ENCODE measurements around the gene TUSC2.

Gene TUSC2

GRCh38 chr3:50334339-50335075 lies 6.5 kb upstream of the TUSC2 start:
- no peak for DNase-seq (ENCODE audit: low read depth)

- DNase-seq (ENCODE audit: low read depth) = no peak
Observed at GRCh38 chr3:50333744-50334328, 5.8 kb upstream of the TUSC2 start.

- DNase-seq (ENCODE audit: low read depth) = no peak
Observed at GRCh38 chr3:50331364-50331907, 3.4 kb upstream of the TUSC2 start.

GRCh38 chr3:50330330-50330729 lies 2.3 kb upstream of the TUSC2 start:
- no peak for DNase-seq (ENCODE audit: low read depth)

- no peak for DNase-seq (ENCODE audit: low read depth)
Observed at GRCh38 chr3:50327129-50327528, 894 bp downstream of the TUSC2 start.

- no peak for DNase-seq (ENCODE audit: low read depth)
Observed at GRCh38 chr3:50326182-50326541, 1.9 kb downstream of the TUSC2 start.

- DNase-seq (ENCODE audit: low read depth) = no peak
Observed at GRCh38 chr3:50325497-50326181, 2.4 kb downstream of the TUSC2 start.

GRCh38 chr3:50325113-50325480 lies 2.9 kb downstream of the TUSC2 start:
- DNase-seq (ENCODE audit: low read depth) = no peak

- DNase-seq (ENCODE audit: low read depth) = peak; percentile 30
Observed at GRCh38 chr3:50324351-50325112, 3.5 kb downstream of the TUSC2 start.

- DNase-seq (ENCODE audit: low read depth) = no peak
Observed at GRCh38 chr3:50323614-50324199, 4.3 kb downstream of the TUSC2 start.

GRCh38 chr3:50323092-50323600 lies 4.9 kb downstream of the TUSC2 start:
- no peak for DNase-seq (ENCODE audit: low read depth)

GRCh38 chr3:50322386-50323091 lies 5.5 kb downstream of the TUSC2 start, which contains the start of gene HYAL2:
HYAL2 (minus strand) TSS chr3:50322745; CDS start chr3:50320489, 2,256 bp downstream.
- DNase-seq (ENCODE audit: low read depth) = no peak

GRCh38 chr3:50322115-50322385 lies 6.0 kb downstream of the TUSC2 start:
- DNase-seq (ENCODE audit: low read depth) = no peak

- DNase-seq (ENCODE audit: low read depth) = peak; percentile 67
Observed at GRCh38 chr3:50321336-50322114, 6.5 kb downstream of the TUSC2 start.

GRCh38 chr3:50320853-50321335 lies 7.1 kb downstream of the TUSC2 start:
- DNase-seq (ENCODE audit: low read depth) = peak; percentile 24

- no peak for DNase-seq (ENCODE audit: low read depth)
Observed at GRCh38 chr3:50319894-50320625, 8.0 kb downstream of the TUSC2 start.

- DNase-seq (ENCODE audit: low read depth) = no peak
Observed at GRCh38 chr3:50319181-50319893, 8.7 kb downstream of the TUSC2 start.

GRCh38 chr3:50318615-50319014 lies 9.4 kb downstream of the TUSC2 start:
- DNase-seq (ENCODE audit: low read depth) = no peak

- DNase-seq (ENCODE audit: low read depth) = no peak
Observed at GRCh38 chr3:50318163-50318562, 9.9 kb downstream of the TUSC2 start.
